Transverse colon (tissue), 3 donors: ENCODE measurements around the gene RUBCNL.

Experiments used
- CTCF ChIP-seq, 5 experiments: fragments of 200-600 bp in 3 of 5; fragments of 450-650 bp in 2 of 5; sonication (generic) in 3 of 5; IDR thresholded peaks; 1 replicate in 2 of 5; 2 replicates in 3 of 5; pipeline ENCODE4 v1.5.1; 2016 to 2017; ENCODE audit warnings: antibody characterized with exemption in 5 of 5, inconsistent platforms in 3 of 5, mild to moderate bottlenecking in 2 of 5, moderate library complexity in 1 of 5
- POLR2A ChIP-seq: fragments of 450-650 bp; IDR thresholded peaks from one replicate; pipeline ENCODE4 v1.6.1; 2016; ENCODE audit warnings: antibody characterized with exemption, mild to moderate bottlenecking, moderate library complexity

GRCh38 chr13:46327246-46327645, 59.8 kb downstream of the RUBCNL start:
- TF ChIP-seq POLR2A (no peak), CTCF (IDR thresholded peaks at IDR 0.05) (no peak)
